ENCODE measurements around the gene VCPKMT. TPM values are rescaled to one million over a fixed set of nuclear protein-coding genes. Genes with fewer than 3 reads are reported as not detected.

VCPKMT gene
- total RNA-seq, 1 donor from 2014 or later = 13.9 TPM

DNA sequence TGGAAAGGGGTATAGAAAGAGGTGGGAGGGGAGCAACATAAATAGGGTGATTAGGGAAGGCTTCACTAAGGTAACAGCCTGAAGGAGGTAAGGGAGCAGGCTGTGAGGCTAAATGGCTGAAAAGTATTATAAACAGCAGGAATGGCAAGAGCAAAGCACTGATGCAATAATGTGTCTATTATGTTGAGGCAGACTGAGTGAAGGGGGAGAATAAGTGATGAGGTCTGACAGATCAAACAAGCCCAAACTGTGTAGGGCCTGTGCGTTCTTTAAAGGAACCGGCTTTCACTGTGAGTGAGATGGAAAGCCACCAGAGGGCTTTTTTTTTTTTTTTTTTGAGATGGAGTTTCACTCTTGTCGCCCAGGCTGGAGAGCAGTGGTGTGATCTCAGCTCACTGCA lies 6.7 kb upstream of the VCPKMT start:
- Mint-ChIP-seq H3K9me3 (no peaks in the 10 kb centered on the region), H3K36me3 (peaks cover 26% of the 10 kb centered on the region), H3K27me3 (no peaks in the 10 kb centered on the region), H3K4me1 (ENCODE audit: unreplicated experiment) (peaks cover 6% of the 10 kb centered on the region), H3K4me3 (no peak overlapping the region), H3K27ac (peak overlapping the region; percentile 77)
- TF ChIP-seq, protein P1, sequence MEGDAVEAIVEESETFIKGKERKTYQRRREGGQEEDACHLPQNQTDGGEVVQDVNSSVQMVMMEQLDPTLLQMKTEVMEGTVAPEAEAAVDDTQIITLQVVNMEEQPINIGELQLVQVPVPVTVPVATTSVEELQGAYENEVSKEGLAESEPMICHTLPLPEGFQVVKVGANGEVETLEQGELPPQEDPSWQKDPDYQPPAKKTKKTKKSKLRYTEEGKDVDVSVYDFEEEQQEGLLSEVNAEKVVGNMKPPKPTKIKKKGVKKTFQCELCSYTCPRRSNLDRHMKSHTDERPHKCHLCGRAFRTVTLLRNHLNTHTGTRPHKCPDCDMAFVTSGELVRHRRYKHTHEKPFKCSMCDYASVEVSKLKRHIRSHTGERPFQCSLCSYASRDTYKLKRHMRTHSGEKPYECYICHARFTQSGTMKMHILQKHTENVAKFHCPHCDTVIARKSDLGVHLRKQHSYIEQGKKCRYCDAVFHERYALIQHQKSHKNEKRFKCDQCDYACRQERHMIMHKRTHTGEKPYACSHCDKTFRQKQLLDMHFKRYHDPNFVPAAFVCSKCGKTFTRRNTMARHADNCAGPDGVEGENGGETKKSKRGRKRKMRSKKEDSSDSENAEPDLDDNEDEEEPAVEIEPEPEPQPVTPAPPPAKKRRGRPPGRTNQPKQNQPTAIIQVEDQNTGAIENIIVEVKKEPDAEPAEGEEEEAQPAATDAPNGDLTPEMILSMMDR (conservative IDR thresholded peaks at IDR 0.05) = peak; percentile 36
- DNase-seq (ENCODE audit: extremely low spot score, unreplicated experiment) = no peak

DNA sequence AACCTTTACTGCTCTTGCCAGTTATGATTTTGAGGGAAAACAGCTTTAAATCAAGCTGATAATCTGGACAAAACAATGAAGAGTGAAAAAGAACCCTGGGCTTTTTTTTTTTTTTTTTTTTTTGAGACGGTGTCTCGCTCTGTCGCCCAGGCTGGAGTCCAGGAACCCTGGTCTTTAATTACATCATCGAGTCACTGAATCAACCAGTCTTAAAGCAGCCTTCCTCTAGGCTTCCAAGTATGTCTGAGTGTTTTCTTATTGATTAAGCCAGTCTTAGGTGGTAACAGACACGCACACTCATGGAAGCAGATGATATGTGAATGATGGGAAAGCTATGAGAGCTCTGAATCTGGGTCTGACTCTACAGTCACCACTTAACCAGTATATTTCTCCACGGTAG lies 5.9 kb upstream of the VCPKMT start:
- Mint-ChIP-seq H3K4me3 (no peak overlapping the region), H3K36me3 (peaks cover 26% of the 10 kb centered on the region), H3K27me3 (no peaks in the 10 kb centered on the region), H3K27ac (no peak overlapping the region), H3K4me1 (ENCODE audit: unreplicated experiment) (peaks cover 6% of the 10 kb centered on the region), H3K9me3 (no peaks in the 10 kb centered on the region)
- TF ChIP-seq, protein P1 (conservative IDR thresholded peaks at IDR 0.05) = no peak
- DNase-seq (ENCODE audit: extremely low spot score, unreplicated experiment) = no peak

DNA sequence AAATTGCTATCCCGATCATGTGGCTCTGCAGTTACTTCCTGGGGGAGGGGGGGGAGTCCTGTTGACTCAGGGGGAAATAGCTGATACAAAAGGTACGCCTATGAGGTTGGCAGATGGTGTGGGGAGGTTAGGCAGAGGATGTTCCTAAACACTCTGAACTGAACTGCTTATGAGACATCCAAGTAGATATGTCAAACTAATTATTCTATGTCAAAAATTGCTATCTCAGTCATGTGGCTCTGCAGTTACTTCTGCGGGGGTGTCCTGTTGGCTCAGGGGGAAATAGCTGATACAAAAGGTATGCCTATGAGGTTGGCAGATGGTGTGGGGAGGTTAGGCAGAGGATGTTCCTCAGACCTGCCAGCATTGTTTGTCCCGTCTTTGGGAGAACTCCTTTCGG lies 5.1 kb upstream of the VCPKMT start:
- TF ChIP-seq, protein P1 (conservative IDR thresholded peaks at IDR 0.05) = no peak
- Mint-ChIP-seq H3K9me3 (no peaks in the 10 kb centered on the region), H3K36me3 (peaks cover 26% of the 10 kb centered on the region), H3K27ac (peak overlapping the region; percentile 54), H3K27me3 (no peaks in the 10 kb centered on the region), H3K4me3 (no peak overlapping the region), H3K4me1 (ENCODE audit: unreplicated experiment) (peaks cover 12% of the 10 kb centered on the region)
- DNase-seq (ENCODE audit: extremely low spot score, unreplicated experiment) = no peak

DNA sequence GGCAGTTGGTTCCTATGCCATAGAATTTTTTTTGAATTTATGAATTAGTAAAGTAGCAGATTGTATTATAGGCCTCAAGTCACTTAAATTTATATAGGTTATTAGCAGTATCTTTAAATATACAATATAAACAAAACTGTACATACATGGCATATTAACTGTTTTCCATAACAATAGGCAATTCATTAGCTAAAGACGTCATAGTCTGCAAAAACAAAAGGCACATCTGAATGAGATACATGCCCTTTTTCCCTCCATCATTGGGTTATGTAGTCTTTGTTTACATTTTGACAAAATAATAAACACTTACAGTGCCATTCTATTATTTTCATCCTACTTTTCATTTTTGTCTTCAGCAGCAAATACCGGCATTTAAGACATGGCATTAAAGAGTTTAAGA lies 1.1 kb upstream of the VCPKMT start:
- TF ChIP-seq, protein P1 (conservative IDR thresholded peaks at IDR 0.05) = no peak
- DNase-seq (ENCODE audit: extremely low spot score, unreplicated experiment) = no peak
- H3K4me3 Mint-ChIP-seq = no peak overlapping the region
- H3K9me3 Mint-ChIP-seq = no peaks in the 10 kb centered on the region
- H3K36me3 Mint-ChIP-seq = peaks cover 19% of the 10 kb centered on the region
- peak overlapping the region; percentile 50 for H3K27ac Mint-ChIP-seq
- peaks cover 6% of the 10 kb centered on the region for H3K4me1 Mint-ChIP-seq (ENCODE audit: unreplicated experiment)
- H3K27me3 Mint-ChIP-seq = no peaks in the 10 kb centered on the region

DNA sequence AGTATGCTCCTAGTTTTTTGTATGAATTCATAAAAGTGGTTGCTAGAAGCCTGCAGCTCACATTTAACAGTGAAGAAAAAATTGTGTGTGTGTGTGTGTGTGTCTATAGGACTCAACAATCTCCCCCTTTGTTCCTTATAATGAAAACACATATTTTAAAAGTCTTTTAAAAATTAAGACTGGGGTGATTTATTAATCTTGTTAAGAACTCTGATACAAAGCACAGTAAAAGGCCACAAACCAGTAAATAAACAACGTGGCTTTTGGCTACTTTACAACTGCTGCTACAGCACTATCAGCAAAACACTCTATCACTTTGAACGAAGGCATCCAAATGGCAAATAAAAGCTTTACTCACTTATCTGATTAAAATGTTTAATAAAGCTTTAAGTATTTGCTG lies 594 bp upstream of the VCPKMT start:
- TF ChIP-seq, protein P1 (conservative IDR thresholded peaks at IDR 0.05) = no peak
- H3K27me3 Mint-ChIP-seq = no peaks in the 10 kb centered on the region
- peak overlapping the region; percentile 97 for H3K27ac Mint-ChIP-seq
- DNase-seq (ENCODE audit: extremely low spot score, unreplicated experiment) = no peak
- H3K36me3 Mint-ChIP-seq = peaks cover 21% of the 10 kb centered on the region
- H3K9me3 Mint-ChIP-seq = no peaks in the 10 kb centered on the region
- peaks cover 6% of the 10 kb centered on the region for H3K4me1 Mint-ChIP-seq (ENCODE audit: unreplicated experiment)
- peak overlapping the region; percentile 98 for H3K4me3 Mint-ChIP-seq

Measured in type B pancreatic cell (in vitro differentiated cells).